ENCODE measurements around the gene HPX. TPM values are rescaled to one million over a fixed set of nuclear protein-coding genes. Genes with fewer than 3 reads are reported as not detected.
"Not testable (repeated sequence)": the region's sequence is repeated elsewhere in the genome, so short reads cannot be mapped to it uniquely, and the experiment has no call there.

Gene HPX
- total and polyA plus RNA-seq, 5 donors = 0.27 to 1.0 (median 0.56) TPM; not detected in 1

GRCh38 chr11:6400431-6401345, 40.1 kb downstream of the HPX start:
- DNase-seq (no peak), ATAC-seq (no peak)
- Histone ChIP-seq H3K27ac (ENCODE audit: low read length) (no peak overlapping the region), H3K9me3 (ENCODE audit: control insufficient read depth, low read length) (no peaks in the 10 kb centered on the region), H3K4me1 (ENCODE audit: control insufficient read depth, insufficient read depth, low read length) (no peaks in the 10 kb centered on the region), H3K27me3 (ENCODE audit: control insufficient read depth, insufficient read depth) (no peaks in the 10 kb centered on the region), H3K4me3 (ENCODE audit: low read length) (no peak overlapping the region)
- 96% methylated on average over 15 of the region's 15 CpGs for WGBS
- intact Hi-C loops (cut with DNase I) = no loop called here

GRCh38 chr11:6397636-6398035, 43.2 kb downstream of the HPX start:
- Histone ChIP-seq H3K4me1 (ENCODE audit: control insufficient read depth, insufficient read depth, low read length) (no peaks in the 10 kb centered on the region), H3K27ac (ENCODE audit: low read length) (peak overlapping the region; percentile 37), H3K27me3 (ENCODE audit: control insufficient read depth, insufficient read depth) (no peaks in the 10 kb centered on the region), H3K4me3 (ENCODE audit: low read length) (no peak overlapping the region), H3K9me3 (ENCODE audit: control insufficient read depth, low read length) (no peaks in the 10 kb centered on the region)
- WGBS = 46% methylated on average over 3 of the region's 3 CpGs
- intact Hi-C loops (cut with DNase I) = loop anchor here in 1 of 4 donors (10.0 kb wide), 1 partner anchor 317 kb away; no protein-coding TSS in a partner anchor
- no peak for DNase-seq
- ATAC-seq = peak; percentile 10

- DNase-seq (no peak), ATAC-seq (no peak)
- Histone ChIP-seq H3K4me3 (ENCODE audit: low read length) (no peak overlapping the region), H3K27me3 (ENCODE audit: control insufficient read depth, insufficient read depth) (no peaks in the 10 kb centered on the region), H3K9me3 (ENCODE audit: control insufficient read depth, low read length) (no peaks in the 10 kb centered on the region), H3K4me1 (ENCODE audit: control insufficient read depth, insufficient read depth, low read length) (no peaks in the 10 kb centered on the region), H3K27ac (ENCODE audit: low read length) (peak overlapping the region; percentile 37)
- 36% methylated on average over 1 of the region's 1 CpG for WGBS
- intact Hi-C loops (cut with DNase I) = loop anchor here in 1 of 4 donors (10.0 kb wide), 1 partner anchor 318 kb away; no protein-coding TSS in a partner anchor
Measured at GRCh38 chr11:6397156-6397555, 43.6 kb downstream of the HPX start.

GRCh38 chr11:6395470-6396060, 45.2 kb downstream of the HPX start:
- H3K4me1 ChIP-seq (ENCODE audit: control insufficient read depth, insufficient read depth, low read length) = peaks cover 4% of the 10 kb centered on the region
- H3K4me3 ChIP-seq (ENCODE audit: low read length) = no peak overlapping the region
- 83% methylated on average over 16 of the region's 16 CpGs for WGBS
- no peaks in the 10 kb centered on the region for H3K27me3 ChIP-seq (ENCODE audit: control insufficient read depth, insufficient read depth)
- intact Hi-C loops (cut with DNase I) = loop anchor here in 1 of 4 donors (10.0 kb wide), 1 partner anchor 319 kb away; no protein-coding TSS in a partner anchor
- no peak for ATAC-seq
- H3K27ac ChIP-seq (ENCODE audit: low read length) = no peak overlapping the region
- H3K9me3 ChIP-seq (ENCODE audit: control insufficient read depth, low read length) = no peaks in the 10 kb centered on the region
- DNase-seq = no peak

- H3K9me3 ChIP-seq (ENCODE audit: control insufficient read depth, low read length) = no peaks in the 10 kb centered on the region
- H3K27me3 ChIP-seq (ENCODE audit: control insufficient read depth, insufficient read depth) = no peaks in the 10 kb centered on the region
- DNase-seq (no peak), ATAC-seq (no peak)
- intact Hi-C loops (cut with DNase I) = loop anchor here in 1 of 4 donors (10.0 kb wide), 1 partner anchor 321 kb away; no protein-coding TSS in a partner anchor
- H3K27ac ChIP-seq (ENCODE audit: low read length) = no peak overlapping the region
- no peak overlapping the region for H3K4me3 ChIP-seq (ENCODE audit: low read length)
- peaks cover 4% of the 10 kb centered on the region for H3K4me1 ChIP-seq (ENCODE audit: control insufficient read depth, insufficient read depth, low read length)
- 91% methylated on average over 16 of the region's 16 CpGs for WGBS
Measured at GRCh38 chr11:6393989-6394670, 46.7 kb downstream of the HPX start.

- H3K9me3 ChIP-seq (ENCODE audit: control insufficient read depth, low read length); H3K4me3 ChIP-seq (ENCODE audit: low read length); ATAC-seq; H3K27ac ChIP-seq (ENCODE audit: low read length); H3K27me3 ChIP-seq (ENCODE audit: control insufficient read depth, insufficient read depth); DNase-seq; H3K4me1 ChIP-seq (ENCODE audit: control insufficient read depth, insufficient read depth, low read length): not testable (repeated sequence)
- WGBS = 97% methylated on average over 4 of the region's 4 CpGs
- intact Hi-C loops (cut with DNase I) = loop anchor here in 1 of 4 donors (10.0 kb wide), 1 partner anchor 323 kb away; no protein-coding TSS in a partner anchor
Measured at GRCh38 chr11:6392251-6392650, 48.5 kb downstream of the HPX start.

GRCh38 chr11:6391537-6392134, 49.2 kb downstream of the HPX start:
- no peak overlapping the region for H3K27ac ChIP-seq (ENCODE audit: low read length)
- intact Hi-C loops (cut with DNase I) = loop anchor here in 1 of 4 donors (10.0 kb wide), 1 partner anchor 323 kb away; no protein-coding TSS in a partner anchor
- H3K9me3 ChIP-seq (ENCODE audit: control insufficient read depth, low read length) = no peaks in the 10 kb centered on the region
- DNase-seq = no peak
- H3K27me3 ChIP-seq (ENCODE audit: control insufficient read depth, insufficient read depth) = no peaks in the 10 kb centered on the region
- H3K4me3 ChIP-seq (ENCODE audit: low read length) = no peak overlapping the region
- peaks cover 4% of the 10 kb centered on the region for H3K4me1 ChIP-seq (ENCODE audit: control insufficient read depth, insufficient read depth, low read length)
- ATAC-seq = no peak
- WGBS = 94% methylated on average over 18 of the region's 18 CpGs

- Histone ChIP-seq H3K4me1 (ENCODE audit: control insufficient read depth, insufficient read depth, low read length) (peaks cover 4% of the 10 kb centered on the region), H3K27me3 (ENCODE audit: control insufficient read depth, insufficient read depth) (no peaks in the 10 kb centered on the region), H3K4me3 (ENCODE audit: low read length) (peak overlapping the region; percentile 64), H3K9me3 (ENCODE audit: control insufficient read depth, low read length) (no peaks in the 10 kb centered on the region), H3K27ac (ENCODE audit: low read length) (peak overlapping the region; percentile 76)
- DNase-seq (peak in 1 of 3 donors; percentile 67), ATAC-seq (peak in 1 of 2 donors; percentile 2)
- 30% methylated on average over 19 of the region's 19 CpGs for WGBS
- intact Hi-C loops (cut with DNase I) = loop anchor here in 1 of 4 donors (10.0 kb wide), 1 partner anchor 324 kb away; no protein-coding TSS in a partner anchor
Measured at GRCh38 chr11:6390718-6391469, 49.9 kb downstream of the HPX start.

GRCh38 chr11:6389905-6390717, 50.7 kb downstream of the HPX start, which contains the start of gene SMPD1:
TSS of gene SMPD1 (plus strand) at chr11:6390474. CDS start at chr11:6390599, 125 bp downstream.
- ATAC-seq (peak; percentile 98), DNase-seq (peak; percentile 94 to 98 (median 98))
- WGBS = under 1% methylated on average over 63 of the region's 63 CpGs
- intact Hi-C loops (cut with DNase I) = loop anchor here in 1 of 4 donors (10.0 kb wide), 1 partner anchor 325 kb away; no protein-coding TSS in a partner anchor
- H3K27ac ChIP-seq (ENCODE audit: low read length) = peak within 1 kb of the TSS; percentile 83
- H3K27me3 ChIP-seq (ENCODE audit: control insufficient read depth, insufficient read depth) = no peaks in the 10 kb centered on the region
- no peaks in the 10 kb centered on the region for H3K9me3 ChIP-seq (ENCODE audit: control insufficient read depth, low read length)
- H3K4me3 ChIP-seq (ENCODE audit: low read length) = peak within 1 kb of the TSS; percentile 64
- H3K4me1 ChIP-seq (ENCODE audit: control insufficient read depth, insufficient read depth, low read length) = peaks cover 4% of the 10 kb centered on the region
